ENCODE measurements around the gene TMEM223.
"Not testable (repeated sequence)": the region's sequence is repeated elsewhere in the genome, so short reads cannot be mapped to it uniquely, and the experiment has no call there.

The TMEM223 gene

GRCh38 chr11:62791501-62792201 lies at the start of gene TMEM223:
TSS of gene TMEM223 (minus strand) at chr11:62792006. CDS start at chr11:62791994, 12 bp downstream.
- DNase-seq (ENCODE audit: low read depth), result peak; percentile 87

GRCh38 chr11:62840721-62841360 lies 49.0 kb upstream of the TMEM223 start:
- peak; percentile 90 for DNase-seq (ENCODE audit: low read depth)

GRCh38 chr11:62839050-62839945 lies 47.5 kb upstream of the TMEM223 start, which contains the start of gene WDR74:
TSS of gene WDR74 (minus strand) at chr11:62839590. CDS start at chr11:62839570, 20 bp downstream.
- peak; percentile 96 for DNase-seq (ENCODE audit: low read depth)

- no peak for DNase-seq (ENCODE audit: low read depth)
Measured at GRCh38 chr11:62835336-62835735, 43.5 kb upstream of the TMEM223 start.

- DNase-seq (ENCODE audit: low read depth), result peak; percentile 43
Measured at GRCh38 chr11:62832336-62833234, 40.8 kb upstream of the TMEM223 start, which contains the start of gene TEX54. TSS of gene TEX54 (minus strand) at chr11:62832841.

GRCh38 chr11:62831520-62832335 lies 39.9 kb upstream of the TMEM223 start, which contains the start of gene STX5:
TSS of gene STX5 (minus strand) at chr11:62832051. CDS start at chr11:62831243, 808 bp downstream.
- peak; percentile 99 for DNase-seq (ENCODE audit: low read depth)

- DNase-seq (ENCODE audit: low read depth), result no peak
Measured at GRCh38 chr11:62830904-62831519, 39.2 kb upstream of the TMEM223 start.

- not testable (repeated sequence) for DNase-seq (ENCODE audit: low read depth)
Measured at GRCh38 chr11:62828130-62828529, 36.3 kb upstream of the TMEM223 start.

GRCh38 chr11:62823677-62824076 lies 31.9 kb upstream of the TMEM223 start:
- no peak for DNase-seq (ENCODE audit: low read depth)

- DNase-seq (ENCODE audit: low read depth), result no peak
Measured at GRCh38 chr11:62817129-62817528, 25.3 kb upstream of the TMEM223 start.

GRCh38 chr11:62816557-62816956 lies 24.8 kb upstream of the TMEM223 start:
- no peak for DNase-seq (ENCODE audit: low read depth)

- no peak for DNase-seq (ENCODE audit: low read depth)
Measured at GRCh38 chr11:62811659-62812058, 19.9 kb upstream of the TMEM223 start.

GRCh38 chr11:62810748-62811147 lies 18.9 kb upstream of the TMEM223 start:
- no peak for DNase-seq (ENCODE audit: low read depth)

GRCh38 chr11:62806611-62807121 lies 14.9 kb upstream of the TMEM223 start:
- DNase-seq (ENCODE audit: low read depth), result peak; percentile 57

- peak; percentile 34 for DNase-seq (ENCODE audit: low read depth)
Measured at GRCh38 chr11:62805961-62806441, 14.2 kb upstream of the TMEM223 start.

GRCh38 chr11:62805076-62805892 lies 13.5 kb upstream of the TMEM223 start, which contains the start of gene NXF1:
TSS of gene NXF1 (minus strand) at chr11:62805440. CDS start at chr11:62805356, 84 bp downstream.
- peak; percentile 91 for DNase-seq (ENCODE audit: low read depth)

GRCh38 chr11:62804310-62805075 lies 12.7 kb upstream of the TMEM223 start:
- DNase-seq (ENCODE audit: low read depth), result peak; percentile 71

- DNase-seq (ENCODE audit: low read depth), result no peak
Measured at GRCh38 chr11:62801071-62801470, 9.3 kb upstream of the TMEM223 start.

Measured in iris pigment epithelial cell (primary cell).